Measurements from ENCODE around the gene TCF25.
"Not testable (repeated sequence)": the region's sequence is repeated elsewhere in the genome, so short reads cannot be mapped to it uniquely, and the experiment has no call there.

TCF25 gene

DNA sequence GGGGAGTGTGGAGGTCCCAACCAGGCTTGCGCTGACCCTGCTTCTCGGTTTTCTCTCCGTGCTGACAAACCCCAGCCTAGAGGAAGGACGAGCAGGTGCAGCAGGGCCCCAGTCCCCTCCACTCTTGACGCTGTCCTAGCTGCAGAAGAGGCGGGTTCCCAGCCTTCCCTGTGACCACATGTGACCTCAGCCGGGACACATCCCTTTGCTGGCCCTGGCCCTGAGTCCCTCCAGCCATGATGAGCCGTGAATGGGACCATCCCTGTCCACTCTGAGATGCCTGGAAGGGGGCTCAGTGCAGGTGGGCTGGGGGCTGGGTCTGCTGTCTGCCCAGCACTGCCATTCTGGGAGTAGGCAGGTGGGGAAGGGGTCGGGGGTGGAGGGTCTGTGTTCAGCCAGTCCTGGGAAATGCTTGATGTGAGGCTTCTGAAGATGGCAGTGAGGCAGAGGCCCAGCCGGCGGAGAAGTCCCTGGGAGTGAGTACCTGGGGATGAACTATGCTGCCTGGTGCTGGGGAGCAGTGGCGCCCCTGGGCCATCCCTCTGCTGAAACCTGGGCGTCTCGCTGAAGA, 47.8 kb downstream of the TCF25 start:
- DNase-seq = no peak

DNA sequence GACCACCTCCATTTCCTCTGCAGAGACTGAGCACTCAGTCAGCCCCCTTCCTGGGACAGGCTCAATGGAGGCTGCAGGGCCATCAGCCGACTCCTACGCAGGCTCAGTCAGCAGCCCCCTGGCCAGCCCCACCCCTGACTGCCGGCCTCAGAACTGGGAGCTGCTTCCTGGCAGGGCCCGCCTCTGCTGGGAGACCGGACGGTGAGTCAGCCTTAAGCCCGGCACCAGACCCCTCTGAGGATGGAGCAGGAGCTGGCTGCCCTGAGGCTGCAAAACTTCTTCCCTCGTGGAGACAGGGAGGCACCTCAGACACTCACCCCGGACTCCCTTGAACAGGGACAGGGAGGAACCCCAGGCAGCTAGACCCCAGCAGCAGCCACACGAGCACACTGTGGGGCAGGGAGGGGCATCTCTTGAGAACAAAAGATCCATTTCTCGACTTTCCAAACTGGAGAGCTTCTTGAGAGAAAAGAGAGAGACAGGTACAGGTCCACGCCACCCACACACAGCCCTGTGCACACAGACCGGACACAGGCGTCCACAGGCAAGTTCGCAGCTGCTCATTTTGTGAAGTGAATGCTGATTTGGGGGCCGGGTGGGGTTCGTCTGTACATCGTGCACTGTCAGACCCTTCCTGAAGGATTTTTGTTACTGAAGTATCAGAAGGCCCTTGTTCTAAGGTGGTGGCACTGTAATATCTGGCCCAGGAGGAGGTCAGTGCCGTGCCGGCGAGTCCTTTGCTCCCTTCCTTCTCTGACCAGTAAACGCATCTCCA, 48.5 kb downstream of the TCF25 start:
- DNase-seq = no peak

- DNase-seq = no peak
Observed at GRCh38 chr16:89922477-89922883, 49.1 kb downstream of the TCF25 start.

DNA sequence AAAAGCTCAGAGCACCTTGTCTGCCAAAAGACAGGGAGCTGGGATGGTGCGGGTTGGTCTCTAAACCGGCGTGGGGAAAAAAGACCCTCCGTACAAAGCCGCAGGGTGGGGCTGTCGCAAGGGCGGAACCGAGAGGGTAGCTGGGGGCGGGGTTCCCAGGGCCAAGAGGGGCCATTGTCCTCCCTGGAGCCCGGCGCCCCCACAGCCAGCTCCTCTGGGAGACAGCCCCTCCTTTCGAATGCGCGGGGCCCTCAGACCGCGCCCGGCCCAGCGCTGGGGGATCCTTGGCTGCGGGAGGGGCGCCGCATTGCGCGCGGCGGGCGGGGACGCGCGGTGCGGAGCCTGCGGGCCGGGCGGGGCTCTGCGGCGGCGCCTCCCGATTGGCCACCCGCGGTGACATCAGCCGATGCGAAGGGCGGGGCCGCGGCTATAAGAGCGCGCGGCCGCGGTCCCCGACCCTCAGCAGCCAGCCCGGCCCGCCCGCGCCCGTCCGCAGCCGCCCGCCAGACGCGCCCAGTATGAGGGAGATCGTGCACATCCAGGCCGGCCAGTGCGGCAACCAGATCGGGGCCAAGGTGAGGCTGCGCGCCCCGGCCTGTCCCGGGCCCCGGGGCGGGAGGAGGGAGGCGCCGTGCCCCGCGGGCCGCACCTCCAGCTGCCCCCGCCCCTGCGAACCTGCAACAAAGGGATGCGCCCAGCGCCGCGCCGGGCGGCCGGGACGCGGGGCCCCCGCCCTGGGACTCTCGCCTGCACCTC, 49.7 kb downstream of the TCF25 start, which contains the start of gene TUBB3:
Gene TUBB3 (plus strand): TSS at position 459 of the 756 bp plus-strand sequence. CDS start 60 bp downstream, at position 519.
- DNase-seq = peak in 1 of 2 experiments; percentile 50

GRCh38 chr16:89923640-89924296, 50.4 kb downstream of the TCF25 start:
- DNase-seq = no peak

DNA sequence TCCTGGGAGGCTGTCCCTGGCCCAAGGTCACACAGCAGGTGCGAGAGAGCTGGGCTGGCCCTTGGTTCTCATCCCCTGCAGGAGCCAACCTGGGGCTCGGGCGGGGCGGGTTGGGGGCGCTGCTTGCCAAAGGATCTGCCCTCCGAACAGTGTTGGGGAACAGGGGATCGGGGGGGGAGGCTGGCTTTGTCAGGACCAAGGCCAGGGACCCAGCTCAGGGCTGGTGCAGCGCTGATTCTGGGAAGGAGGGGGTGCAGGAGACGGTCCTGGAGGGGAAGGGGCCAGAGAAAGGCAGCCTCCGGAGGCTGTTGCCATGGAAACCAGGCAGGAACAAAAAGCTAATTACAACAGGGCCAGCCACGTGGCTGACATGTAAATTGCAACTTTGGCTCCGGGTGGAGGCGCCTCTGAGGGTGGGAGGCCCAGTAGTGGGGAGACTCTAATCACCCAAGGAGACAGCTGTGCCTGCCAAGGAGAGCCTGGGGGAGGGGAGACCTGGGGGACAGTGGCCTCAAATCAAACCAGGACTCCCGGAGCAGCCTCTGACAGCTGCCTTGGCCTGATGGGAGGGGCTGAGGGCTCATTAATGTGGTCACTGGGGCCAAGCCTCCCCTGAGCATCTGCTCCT, 51.0 kb downstream of the TCF25 start:
- DNase-seq = no peak

DNA sequence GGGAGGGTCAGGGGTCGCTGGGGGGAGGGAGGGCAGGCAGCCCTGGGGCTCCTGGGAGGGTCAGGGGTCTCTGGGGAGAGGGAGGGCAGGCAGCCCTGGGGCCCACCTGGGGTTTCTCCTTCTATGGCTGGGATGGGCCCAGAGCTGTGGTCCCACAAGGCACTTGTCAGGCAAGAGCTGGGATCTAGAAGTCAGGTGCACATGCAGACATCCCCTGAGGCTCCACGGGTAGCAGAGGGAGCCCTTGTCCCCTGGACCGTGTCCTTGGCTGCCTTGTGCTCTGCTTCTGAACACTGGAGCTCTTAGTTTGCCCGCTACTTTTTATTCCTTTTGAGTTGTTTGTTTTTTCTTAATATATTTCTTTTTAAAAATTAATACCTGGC, 51.5 kb downstream of the TCF25 start:
- no peak for DNase-seq

GRCh38 chr16:89925596-89926079, 52.2 kb downstream of the TCF25 start:
- no peak for DNase-seq

GRCh38 chr16:89931305-89931896, 58.0 kb downstream of the TCF25 start:
- no peak for DNase-seq

GRCh38 chr16:89931964-89932363, 58.6 kb downstream of the TCF25 start:
- DNase-seq = no peak

GRCh38 chr16:89934019-89934418, 60.6 kb downstream of the TCF25 start:
- DNase-seq = not testable (repeated sequence)

DNA sequence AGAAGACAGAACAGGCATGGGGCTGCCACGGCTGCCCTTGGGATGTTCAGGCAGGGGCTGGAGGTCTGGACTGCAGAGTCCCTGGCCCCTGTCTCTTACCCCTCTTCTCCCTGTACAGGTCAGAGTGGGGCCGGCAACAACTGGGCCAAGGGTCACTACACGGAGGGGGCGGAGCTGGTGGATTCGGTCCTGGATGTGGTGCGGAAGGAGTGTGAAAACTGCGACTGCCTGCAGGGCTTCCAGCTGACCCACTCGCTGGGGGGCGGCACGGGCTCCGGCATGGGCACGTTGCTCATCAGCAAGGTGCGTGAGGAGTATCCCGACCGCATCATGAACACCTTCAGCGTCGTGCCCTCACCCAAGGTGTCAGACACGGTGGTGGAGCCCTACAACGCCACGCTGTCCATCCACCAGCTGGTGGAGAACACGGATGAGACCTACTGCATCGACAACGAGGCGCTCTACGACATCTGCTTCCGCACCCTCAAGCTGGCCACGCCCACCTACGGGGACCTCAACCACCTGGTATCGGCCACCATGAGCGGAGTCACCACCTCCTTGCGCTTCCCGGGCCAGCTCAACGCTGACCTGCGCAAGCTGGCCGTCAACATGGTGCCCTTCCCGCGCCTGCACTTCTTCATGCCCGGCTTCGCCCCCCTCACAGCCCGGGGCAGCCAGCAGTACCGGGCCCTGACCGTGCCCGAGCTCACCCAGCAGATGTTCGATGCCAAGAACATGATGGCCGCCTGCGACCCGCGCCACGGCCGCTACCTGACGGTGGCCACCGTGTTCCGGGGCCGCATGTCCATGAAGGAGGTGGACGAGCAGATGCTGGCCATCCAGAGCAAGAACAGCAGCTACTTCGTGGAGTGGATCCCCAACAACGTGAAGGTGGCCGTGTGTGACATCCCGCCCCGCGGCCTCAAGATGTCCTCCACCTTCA, 61.5 kb downstream of the TCF25 start:
- no peak for DNase-seq

DNA sequence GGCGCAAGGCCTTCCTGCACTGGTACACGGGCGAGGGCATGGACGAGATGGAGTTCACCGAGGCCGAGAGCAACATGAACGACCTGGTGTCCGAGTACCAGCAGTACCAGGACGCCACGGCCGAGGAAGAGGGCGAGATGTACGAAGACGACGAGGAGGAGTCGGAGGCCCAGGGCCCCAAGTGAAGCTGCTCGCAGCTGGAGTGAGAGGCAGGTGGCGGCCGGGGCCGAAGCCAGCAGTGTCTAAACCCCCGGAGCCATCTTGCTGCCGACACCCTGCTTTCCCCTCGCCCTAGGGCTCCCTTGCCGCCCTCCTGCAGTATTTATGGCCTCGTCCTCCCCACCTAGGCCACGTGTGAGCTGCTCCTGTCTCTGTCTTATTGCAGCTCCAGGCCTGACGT, 62.2 kb downstream of the TCF25 start:
- not testable (repeated sequence) for DNase-seq

GRCh38 chr16:89936034-89936433, 62.6 kb downstream of the TCF25 start:
- no peak for DNase-seq

- no peak for DNase-seq
Observed at GRCh38 chr16:89936508-89936907, 63.1 kb downstream of the TCF25 start.

GRCh38 chr16:89936981-89937380, 63.6 kb downstream of the TCF25 start:
- DNase-seq = no peak

DNA sequence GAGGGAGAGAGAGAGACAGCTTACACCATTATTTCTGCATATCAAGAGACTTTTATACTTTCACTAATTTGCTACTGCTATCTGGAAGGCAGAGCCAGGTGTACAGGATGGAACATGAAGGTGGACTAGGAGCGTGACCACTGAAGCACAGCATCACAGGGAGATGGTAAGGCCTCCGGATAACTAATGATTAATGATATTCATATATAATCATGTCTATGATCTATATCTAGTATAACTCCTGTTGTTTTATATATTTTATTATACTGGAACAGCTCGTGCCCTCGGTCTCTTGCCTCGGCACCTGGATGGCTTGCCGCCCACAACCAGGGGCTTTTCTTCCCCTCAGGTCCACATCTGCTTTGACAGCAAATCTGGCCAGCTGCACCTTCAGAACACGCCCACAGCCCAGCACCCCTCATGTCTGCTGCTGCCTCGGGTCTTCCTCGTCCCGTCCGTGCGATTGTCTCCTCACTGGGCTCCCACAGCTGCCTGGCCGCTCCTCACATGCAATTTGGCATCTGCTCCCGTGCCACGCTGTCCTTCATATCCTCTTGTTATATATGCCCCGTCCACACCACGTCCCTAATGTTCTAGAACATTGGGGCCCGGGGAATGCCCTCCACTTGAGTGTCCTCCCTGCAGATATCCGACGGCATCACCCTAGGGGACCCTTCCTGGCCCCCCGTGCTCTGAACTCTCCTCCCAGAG, 64.9 kb downstream of the TCF25 start:
- no peak for DNase-seq

- DNase-seq = no peak
Observed at GRCh38 chr16:89944773-89945172, 71.4 kb downstream of the TCF25 start.

GRCh38 chr16:89945654-89946053, 72.3 kb downstream of the TCF25 start:
- no peak for DNase-seq

DNA sequence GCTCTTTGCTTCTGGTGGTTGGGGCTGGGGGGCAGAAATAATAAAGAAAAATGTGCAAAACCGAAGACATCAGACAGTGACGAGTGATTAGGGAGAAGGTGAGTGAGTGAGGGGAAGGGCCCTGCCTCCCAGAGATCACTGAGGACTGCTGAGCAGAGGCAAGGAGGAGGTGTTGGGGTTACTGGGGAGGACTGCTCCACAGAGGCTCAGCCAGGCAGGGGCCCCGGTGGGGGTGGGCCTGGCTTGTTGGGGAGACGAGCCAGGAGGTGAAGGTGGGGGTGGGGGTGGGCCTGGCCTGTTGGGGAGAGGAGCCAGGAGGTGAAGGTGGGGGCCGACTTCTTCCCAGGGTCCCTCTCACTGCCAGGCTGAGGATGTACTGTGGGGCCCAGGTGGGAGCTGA, 73.1 kb downstream of the TCF25 start:
- no peak for DNase-seq

Measured in cerebellar nuclear complex (tissue), 1 donor.